PC-3 (cell line): ENCODE measurements around the gene LAMB4.

ENCODE experiments used
- CTCF ChIP-seq: fragments of 300-600 bp; sonication (generic); conservative IDR thresholded peaks from 2 replicates; pipeline ENCODE4 v1.5.1; 2017; ENCODE audit warnings: antibody characterized with exemption, low read depth, mild to moderate bottlenecking, low read length
- EZH2phosphoT487 ChIP-seq: fragments of 300-600 bp; sonication (generic); IDR thresholded peaks from 2 replicates; pipeline ENCODE4 v1.6.1; 2018; ENCODE audit warnings: mild to moderate bottlenecking, antibody characterized with exemption, low read length, borderline replicate concordance

- TF ChIP-seq CTCF = no peak
- TF ChIP-seq EZH2phosphoT487 = no peak
Observed at GRCh38 chr7:108142180-108142579, 12.0 kb upstream of the LAMB4 start.
